ENCODE measurements around the gene TPI1.

- TF ChIP-seq POLR2AphosphoS5 (IDR thresholded peaks at IDR 0.05; ENCODE audit: low read depth, low read length) = no peak
- no peak for TF ChIP-seq ATF3 (IDR thresholded peaks at IDR 0.05; ENCODE audit: insufficient read depth, low read depth, low read length)
- TF ChIP-seq CTCF (IDR thresholded peaks at IDR 0.05; ENCODE audit: control extremely low read depth in 1 of 3, insufficient read depth in 1 of 3, low read depth in 1 of 3, low read length in 3 of 3) = no peak
- TF ChIP-seq CHD2 (IDR thresholded peaks at IDR 0.05; ENCODE audit: low read length) = no peak
- TF ChIP-seq NRF1 (IDR thresholded peaks at IDR 0.05; ENCODE audit: low read depth, low read length) = no peak
- no peak for TF ChIP-seq POLR2A (IDR thresholded peaks at IDR 0.05; ENCODE audit: control extremely low read depth in 1 of 2, low read depth in 2 of 2, low read length in 2 of 2)
- TF ChIP-seq EP300 (IDR thresholded peaks at IDR 0.05; ENCODE audit: borderline replicate concordance in 1 of 2, low read depth in 2 of 2, low read length in 2 of 2) = no peak
Measured at GRCh38 chr12:6866920-6867412, 365 bp upstream of the TPI1 start.

Measured in H1 (cell line).